Breast epithelium (tissue), 3 donors: ENCODE results near the gene KREMEN2.

ENCODE experiments used
- POLR2A ChIP-seq: fragments of 450-650 bp; IDR thresholded peaks from one replicate; pipeline ENCODE4 v1.6.1; 2016; ENCODE audit warnings: antibody characterized with exemption, mild to moderate bottlenecking, moderate library complexity
- TF ChIP-seq, protein P1 (sequence below), 3 donors: fragments of 450-650 bp; IDR thresholded peaks; one replicate each; pipeline ENCODE4 v1.5.1; 2016 to 2017; ENCODE audit warnings: antibody characterized with exemption in 3 of 3, mild to moderate bottlenecking in 3 of 3, moderate library complexity in 3 of 3

DNA sequence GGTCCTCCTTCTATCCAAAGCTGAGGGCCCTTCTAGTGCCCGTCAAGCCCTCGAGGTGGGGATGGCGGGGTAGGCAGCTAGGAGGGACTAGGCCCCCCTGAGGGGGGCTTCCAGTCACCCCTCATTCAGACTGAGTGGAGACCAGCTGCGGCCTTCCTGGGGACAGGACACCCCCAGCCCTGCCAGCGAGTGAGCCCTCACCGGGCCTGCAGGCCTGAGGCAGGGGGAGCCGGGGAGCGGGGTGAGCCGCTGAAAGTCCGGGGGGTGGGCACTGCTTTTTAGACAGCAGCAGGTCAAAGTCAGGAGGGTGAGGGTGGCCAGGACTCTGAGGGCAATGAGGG lies 8.7 kb upstream of the KREMEN2 start:
- no peak for TF ChIP-seq POLR2A
- TF ChIP-seq, protein P1, sequence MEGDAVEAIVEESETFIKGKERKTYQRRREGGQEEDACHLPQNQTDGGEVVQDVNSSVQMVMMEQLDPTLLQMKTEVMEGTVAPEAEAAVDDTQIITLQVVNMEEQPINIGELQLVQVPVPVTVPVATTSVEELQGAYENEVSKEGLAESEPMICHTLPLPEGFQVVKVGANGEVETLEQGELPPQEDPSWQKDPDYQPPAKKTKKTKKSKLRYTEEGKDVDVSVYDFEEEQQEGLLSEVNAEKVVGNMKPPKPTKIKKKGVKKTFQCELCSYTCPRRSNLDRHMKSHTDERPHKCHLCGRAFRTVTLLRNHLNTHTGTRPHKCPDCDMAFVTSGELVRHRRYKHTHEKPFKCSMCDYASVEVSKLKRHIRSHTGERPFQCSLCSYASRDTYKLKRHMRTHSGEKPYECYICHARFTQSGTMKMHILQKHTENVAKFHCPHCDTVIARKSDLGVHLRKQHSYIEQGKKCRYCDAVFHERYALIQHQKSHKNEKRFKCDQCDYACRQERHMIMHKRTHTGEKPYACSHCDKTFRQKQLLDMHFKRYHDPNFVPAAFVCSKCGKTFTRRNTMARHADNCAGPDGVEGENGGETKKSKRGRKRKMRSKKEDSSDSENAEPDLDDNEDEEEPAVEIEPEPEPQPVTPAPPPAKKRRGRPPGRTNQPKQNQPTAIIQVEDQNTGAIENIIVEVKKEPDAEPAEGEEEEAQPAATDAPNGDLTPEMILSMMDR (IDR thresholded peaks at IDR 0.05) = no peak
